HCT116 (cell line): ENCODE data around the gene CLN6. TPM values are rescaled to one million over a fixed set of nuclear protein-coding genes. Genes with fewer than 3 reads are reported as not detected.

Experiments used
- ATAC-seq: fragments of 200-7000 bp; cut with Tn5 transposase; 2 replicates; pipeline ENCODE4 v1.9.1; 2020; ENCODE audit warnings: mild to moderate bottlenecking, moderate library complexity
- BruUV-seq: library from RNA; stranded (reverse); fragments of 400-500 nt; replicated peaks from 2 replicates; lab custom pipeline; 2021; lab: Mats Ljungman, UMichigan
- CTCF ChIA-PET: fragments of 300-600 bp; sonication (Branson Sonifier 250); formaldehyde crosslinking; loops from one replicate; lab custom pipeline; 2021; ENCODE audit warnings: antibody characterized with exemption; lab: Charles Lee
- POLR2A ChIA-PET: fragments of 300-600, 350-600 bp; sonication (Branson Sonifier 250); formaldehyde crosslinking; loops from one replicate; lab custom pipeline; 2021; ENCODE audit warnings: antibody characterized with exemption; lab: Charles Lee
- RAD21 ChIA-PET, 2 experiments: fragments of 300-600 bp; sonication (Branson Sonifier 250); formaldehyde crosslinking; loops; one replicate each; lab custom pipeline; 2023; ENCODE audit warnings: low total read pairs in 2 of 2; ENCODE audit not compliant: uncharacterized antibody in 2 of 2, unreplicated experiment in 2 of 2, low non-redundant PET in 1 of 2; lab: Charles Lee
- DNase-seq: peaks from one replicate; pipeline ENCODE4 v3.0.0-alpha.2; 2010; ENCODE audit warnings: low read depth, low spot score
- H2AFZ ChIP-seq: fragments of 200-600 bp; shearing (Covaris generic), sonication (generic); 2 replicates; pipeline ENCODE4 v1.6.1; 2017; ENCODE audit warnings: low read depth, mixed run types, mixed read lengths, antibody characterized with exemption, low read length; ENCODE audit not compliant: poor library complexity, severe bottlenecking
- H3K27ac ChIP-seq: 2 replicates; pipeline ENCODE4 v1.5.1; 2012; ENCODE audit warnings: low read depth, low read length
- H3K27me3 ChIP-seq: fragments of 200-600 bp; sonication (generic); 2 replicates; pipeline ENCODE4 v1.6.1; 2016; ENCODE audit warnings: mixed run types, low read length, mixed read lengths; ENCODE audit not compliant: insufficient read depth
- H3K36me3 ChIP-seq, 2 experiments: fragments of 200-500 bp in 1 of 2; fragments of 200-600 bp in 1 of 2; sonication (Bioruptor generic) in 1 of 2; sonication (generic) in 1 of 2; 2 replicates each; pipeline versions ENCODE4 v1.5.1 to v1.6.1; 2014 to 2016; ENCODE audit warnings: low read length in 2 of 2, inconsistent platforms in 1 of 2, mixed read lengths in 1 of 2, mixed run types in 1 of 2; ENCODE audit not compliant: insufficient read depth in 2 of 2, control insufficient read depth in 1 of 2
- H3K4me1 ChIP-seq, 2 experiments: fragments of 200-600 bp in 1 of 2; sonication (generic) in 1 of 2; 2 replicates each; pipeline versions ENCODE4 v1.5.1 to v1.6.1; 2012 to 2017; ENCODE audit warnings: low read length in 2 of 2, inconsistent platforms in 1 of 2, mild to moderate bottlenecking in 1 of 2, mixed read lengths in 1 of 2, mixed run types in 1 of 2, moderate library complexity in 1 of 2; ENCODE audit not compliant: insufficient read depth in 2 of 2, control insufficient read depth in 1 of 2
- H3K4me2 ChIP-seq: fragments of 200-600 bp; sonication (generic); 2 replicates; pipeline ENCODE4 v1.6.1; 2017; ENCODE audit warnings: mixed run types, low read length, mixed read lengths
- H3K4me3 ChIP-seq, 2 experiments: fragments of 200-600 bp in 1 of 2; sonication (generic) in 1 of 2; replicated peaks in 1 of 2; 2 replicates each; pipeline ENCODE4 v1.5.1; 2011 to 2016; ENCODE audit warnings: low read length in 2 of 2, control low read depth in 1 of 2, low read depth in 1 of 2, mild to moderate bottlenecking in 1 of 2, mixed read lengths in 1 of 2, mixed run types in 1 of 2
- H3K79me2 ChIP-seq: fragments of 200-600 bp; sonication (generic); 2 replicates; pipeline ENCODE4 v1.6.1; 2017; ENCODE audit warnings: mild to moderate bottlenecking, mixed run types, low read length, moderate library complexity, mixed read lengths; ENCODE audit not compliant: insufficient read depth
- H3K9ac ChIP-seq: fragments of 200-600 bp; sonication (generic); 2 replicates; pipeline ENCODE4 v1.6.1; 2016; ENCODE audit warnings: low read length, mixed read lengths
- H3K9me2 ChIP-seq: fragments of 200-600 bp; sonication (generic), shearing (Covaris generic); 2 replicates; pipeline ENCODE4 v1.6.1; 2017; ENCODE audit warnings: mixed run types, mild to moderate bottlenecking, moderate library complexity; ENCODE audit not compliant: insufficient read depth
- H3K9me3 ChIP-seq, 2 experiments: fragments of 200-500 bp in 1 of 2; fragments of 200-600 bp in 1 of 2; sonication (Bioruptor generic) in 1 of 2; sonication (generic) in 1 of 2; 2 replicates each; pipeline ENCODE4 v1.6.1; 2014 to 2017; ENCODE audit warnings: low read length in 2 of 2, mixed read lengths in 2 of 2, inconsistent platforms in 1 of 2, low read depth in 1 of 2, mild to moderate bottlenecking in 1 of 2, mixed run types in 1 of 2, moderate library complexity in 1 of 2; ENCODE audit not compliant: control insufficient read depth in 1 of 2, insufficient read depth in 1 of 2
- H4K20me1 ChIP-seq: fragments of 200-600 bp; sonication (generic), shearing (Covaris generic); 2 replicates; pipeline ENCODE4 v1.6.1; 2017; ENCODE audit warnings: mixed run types, mild to moderate bottlenecking, moderate library complexity; ENCODE audit not compliant: insufficient read depth
- CBX3 ChIP-seq: IDR thresholded peaks from 2 replicates; pipeline ENCODE4 v1.6.1; 2012; ENCODE audit warnings: low read depth
- CEBPB ChIP-seq: IDR thresholded peaks from 2 replicates; pipeline ENCODE4 v1.6.1; 2012; ENCODE audit warnings: low read depth
- EGR1 ChIP-seq: IDR thresholded peaks from 2 replicates; pipeline ENCODE4 v1.6.1; 2012; ENCODE audit warnings: low read depth
- EZH2 ChIP-seq: fragments of 200-600 bp; sonication (generic); IDR thresholded peaks from 2 replicates; pipeline ENCODE4 v1.6.1; 2017; ENCODE audit warnings: antibody characterized with exemption, mixed run types
- EZH2phosphoT487 ChIP-seq: fragments of 200-600 bp; IDR thresholded peaks from 2 replicates; pipeline ENCODE4 v1.6.1; 2018; ENCODE audit warnings: antibody characterized with exemption, borderline replicate concordance
- JUND ChIP-seq: IDR thresholded peaks from 2 replicates; pipeline ENCODE4 v1.6.1; 2012
- POLR2AphosphoS5 ChIP-seq: IDR thresholded peaks from 2 replicates; pipeline ENCODE4 v1.6.1; 2011; ENCODE audit warnings: mild to moderate bottlenecking, low read depth, low read length, moderate library complexity
- RAD21 ChIP-seq: IDR thresholded peaks from 2 replicates; pipeline ENCODE4 v1.6.1; 2012; ENCODE audit warnings: low read depth, mild to moderate bottlenecking
- intact Hi-C: fragments of 100-400 bp; cut with micrococcal nuclease; formaldehyde crosslinking; loops from 2 replicates; pipeline ENCODE4 v1.10.0; 2022
- total RNA-seq: library from RNA; stranded (reverse); gene quantifications from one replicate; pipeline ENCODE4 v1.2.1, GENCODE V29; 2021; ENCODE audit not compliant: unreplicated experiment
- TF ChIP-seq, protein P1 (sequence below): IDR thresholded peaks from 2 replicates; pipeline ENCODE4 v1.6.1; 2012
- TF ChIP-seq, protein P2 (sequence below): IDR thresholded peaks from 2 replicates; pipeline ENCODE4 v1.6.1; 2011; ENCODE audit warnings: mild to moderate bottlenecking, low read length, moderate library complexity; ENCODE audit not compliant: insufficient replicate concordance; ENCODE audit errors: extremely low read depth
- TF ChIP-seq, protein P3 (sequence below): IDR thresholded peaks from 2 replicates; pipeline ENCODE4 v1.6.1; 2012; ENCODE audit warnings: low read depth

CLN6 gene
- total RNA-seq, 1 experiment from 2014 or later: 44.1 TPM

DNA sequence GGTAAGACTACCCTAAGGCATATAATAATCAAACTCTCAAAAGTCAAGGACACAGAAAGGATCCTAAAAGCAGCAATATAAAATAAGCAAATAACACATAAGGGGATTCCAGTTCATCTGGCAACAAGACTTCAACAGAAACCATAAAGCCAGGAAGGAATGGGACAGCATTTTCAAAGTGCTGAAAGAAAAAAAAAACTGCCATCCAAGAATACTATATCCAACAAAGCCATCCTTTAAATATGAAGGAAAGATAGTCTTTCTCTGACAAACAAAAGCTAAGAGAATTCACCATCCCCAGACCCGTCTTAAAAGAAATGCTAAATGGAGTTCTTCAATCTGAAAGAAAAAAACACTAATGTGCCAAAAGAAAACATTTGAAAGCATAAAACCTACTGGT lies 14.7 kb upstream of the CLN6 start:
- Histone ChIP-seq H3K4me1 (no peaks in the 10 kb centered on the region), H3K4me3 (no peak overlapping the region), H3K79me2 (no peaks in the 10 kb centered on the region), H3K9me3 (no peaks in the 10 kb centered on the region), H3K27me3 (no peaks in the 10 kb centered on the region), H2AFZ (no peak overlapping the region), H3K9ac (no peak overlapping the region), H4K20me1 (no peaks in the 10 kb centered on the region), H3K36me3 (no peaks in the 10 kb centered on the region), H3K9me2 (no peaks in the 10 kb centered on the region), H3K27ac (no peak overlapping the region), H3K4me2 (no peak overlapping the region)
- CTCF ChIA-PET: interaction anchor here (2.3 kb wide), 1 partner anchor 9 kb away, joined by 12 read pairs; no protein-coding TSS in a partner anchor
- RAD21 ChIA-PET: no interaction called here
- no peak for DNase-seq
- no peak for ATAC-seq
- no TSS peak for BruUV-seq
- intact Hi-C loops: no loop called here
- POLR2A ChIA-PET: no interaction called here
- TF ChIP-seq, protein P1, sequence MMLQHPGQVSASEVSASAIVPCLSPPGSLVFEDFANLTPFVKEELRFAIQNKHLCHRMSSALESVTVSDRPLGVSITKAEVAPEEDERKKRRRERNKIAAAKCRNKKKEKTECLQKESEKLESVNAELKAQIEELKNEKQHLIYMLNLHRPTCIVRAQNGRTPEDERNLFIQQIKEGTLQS: no peak
- no peak for TF ChIP-seq EGR1
- TF ChIP-seq JUND: no peak
- no peak for TF ChIP-seq RAD21

DNA sequence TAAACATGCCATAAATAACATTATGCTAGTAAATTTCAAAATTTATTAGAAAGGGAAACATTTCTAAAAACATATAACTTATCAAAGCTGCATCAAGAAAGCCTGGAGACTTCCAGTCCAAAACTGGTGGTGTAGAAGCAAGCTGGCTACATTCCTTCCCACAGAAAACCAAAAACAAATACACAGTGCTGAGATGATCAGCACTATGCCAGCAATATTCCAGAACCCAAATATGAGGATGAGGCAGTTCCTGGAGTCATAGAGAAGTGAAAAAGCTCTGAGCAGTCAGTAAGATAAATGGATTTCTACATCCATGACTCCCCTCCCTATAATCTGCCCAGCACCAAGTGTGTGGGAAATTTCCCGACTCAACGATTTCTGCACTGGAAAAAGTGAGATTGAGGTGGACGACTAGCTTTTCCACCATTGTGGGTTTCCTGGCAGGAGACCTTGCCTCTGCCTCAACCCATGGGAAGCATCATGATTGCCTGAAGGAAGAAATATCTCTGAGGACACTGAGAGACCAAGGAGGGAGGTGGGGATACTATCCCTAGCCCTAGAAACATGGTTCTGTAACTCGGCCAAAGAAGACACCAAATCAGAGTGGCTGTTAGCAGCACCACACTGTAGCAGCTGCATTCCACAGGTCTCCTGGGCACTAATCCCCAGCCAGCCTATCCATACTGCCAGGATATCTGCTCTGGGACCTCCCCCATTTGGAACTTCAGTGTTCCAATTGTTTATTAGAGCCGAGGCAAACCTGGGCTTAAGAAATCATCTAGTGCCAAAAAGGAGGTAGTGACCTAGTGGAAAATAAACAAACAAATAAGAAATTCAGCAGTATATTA lies 11.8 kb upstream of the CLN6 start:
- Histone ChIP-seq H3K27ac (no peak overlapping the region), H3K9me2 (no peaks in the 10 kb centered on the region), H2AFZ (no peak overlapping the region), H3K36me3 (no peaks in the 10 kb centered on the region), H3K4me2 (no peak overlapping the region), H3K4me3 (no peak overlapping the region), H3K9ac (no peak overlapping the region), H3K27me3 (no peaks in the 10 kb centered on the region), H3K4me1 (no peaks in the 10 kb centered on the region), H3K79me2 (no peaks in the 10 kb centered on the region), H3K9me3 (no peaks in the 10 kb centered on the region), H4K20me1 (no peaks in the 10 kb centered on the region)
- CTCF ChIA-PET: interaction anchor here (1.9 kb wide), 1 partner anchor 12 kb away, joined by 5 read pairs; no protein-coding TSS in a partner anchor
- POLR2A ChIA-PET: no interaction called here
- no peak for ATAC-seq
- RAD21 ChIA-PET: no interaction called here
- no peak for DNase-seq
- BruUV-seq: no TSS peak
- intact Hi-C loops: no loop called here
- TF ChIP-seq, protein P2, sequence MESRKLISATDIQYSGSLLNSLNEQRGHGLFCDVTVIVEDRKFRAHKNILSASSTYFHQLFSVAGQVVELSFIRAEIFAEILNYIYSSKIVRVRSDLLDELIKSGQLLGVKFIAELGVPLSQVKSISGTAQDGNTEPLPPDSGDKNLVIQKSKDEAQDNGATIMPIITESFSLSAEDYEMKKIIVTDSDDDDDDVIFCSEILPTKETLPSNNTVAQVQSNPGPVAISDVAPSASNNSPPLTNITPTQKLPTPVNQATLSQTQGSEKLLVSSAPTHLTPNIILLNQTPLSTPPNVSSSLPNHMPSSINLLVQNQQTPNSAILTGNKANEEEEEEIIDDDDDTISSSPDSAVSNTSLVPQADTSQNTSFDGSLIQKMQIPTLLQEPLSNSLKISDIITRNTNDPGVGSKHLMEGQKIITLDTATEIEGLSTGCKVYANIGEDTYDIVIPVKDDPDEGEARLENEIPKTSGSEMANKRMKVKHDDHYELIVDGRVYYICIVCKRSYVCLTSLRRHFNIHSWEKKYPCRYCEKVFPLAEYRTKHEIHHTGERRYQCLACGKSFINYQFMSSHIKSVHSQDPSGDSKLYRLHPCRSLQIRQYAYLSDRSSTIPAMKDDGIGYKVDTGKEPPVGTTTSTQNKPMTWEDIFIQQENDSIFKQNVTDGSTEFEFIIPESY: no peak
- TF ChIP-seq POLR2AphosphoS5 (no peak), EZH2phosphoT487 (no peak), CEBPB (no peak), CBX3 (no peak), EZH2 (no peak)
- TF ChIP-seq, protein P3, sequence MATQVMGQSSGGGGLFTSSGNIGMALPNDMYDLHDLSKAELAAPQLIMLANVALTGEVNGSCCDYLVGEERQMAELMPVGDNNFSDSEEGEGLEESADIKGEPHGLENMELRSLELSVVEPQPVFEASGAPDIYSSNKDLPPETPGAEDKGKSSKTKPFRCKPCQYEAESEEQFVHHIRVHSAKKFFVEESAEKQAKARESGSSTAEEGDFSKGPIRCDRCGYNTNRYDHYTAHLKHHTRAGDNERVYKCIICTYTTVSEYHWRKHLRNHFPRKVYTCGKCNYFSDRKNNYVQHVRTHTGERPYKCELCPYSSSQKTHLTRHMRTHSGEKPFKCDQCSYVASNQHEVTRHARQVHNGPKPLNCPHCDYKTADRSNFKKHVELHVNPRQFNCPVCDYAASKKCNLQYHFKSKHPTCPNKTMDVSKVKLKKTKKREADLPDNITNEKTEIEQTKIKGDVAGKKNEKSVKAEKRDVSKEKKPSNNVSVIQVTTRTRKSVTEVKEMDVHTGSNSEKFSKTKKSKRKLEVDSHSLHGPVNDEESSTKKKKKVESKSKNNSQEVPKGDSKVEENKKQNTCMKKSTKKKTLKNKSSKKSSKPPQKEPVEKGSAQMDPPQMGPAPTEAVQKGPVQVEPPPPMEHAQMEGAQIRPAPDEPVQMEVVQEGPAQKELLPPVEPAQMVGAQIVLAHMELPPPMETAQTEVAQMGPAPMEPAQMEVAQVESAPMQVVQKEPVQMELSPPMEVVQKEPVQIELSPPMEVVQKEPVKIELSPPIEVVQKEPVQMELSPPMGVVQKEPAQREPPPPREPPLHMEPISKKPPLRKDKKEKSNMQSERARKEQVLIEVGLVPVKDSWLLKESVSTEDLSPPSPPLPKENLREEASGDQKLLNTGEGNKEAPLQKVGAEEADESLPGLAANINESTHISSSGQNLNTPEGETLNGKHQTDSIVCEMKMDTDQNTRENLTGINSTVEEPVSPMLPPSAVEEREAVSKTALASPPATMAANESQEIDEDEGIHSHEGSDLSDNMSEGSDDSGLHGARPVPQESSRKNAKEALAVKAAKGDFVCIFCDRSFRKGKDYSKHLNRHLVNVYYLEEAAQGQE: no peak
